Adipose tissue (tissue), 3 donors: Measurements from ENCODE around the gene PSKH1. TPM values are rescaled to one million over a fixed set of nuclear protein-coding genes. Genes with fewer than 3 reads are reported as not detected.

Source experiments
- H3K27ac ChIP-seq: one replicate; pipeline ENCODE4 v1.5.1; 2013; ENCODE audit warnings: low read depth, low read length
- WGBS, 3 donors: extraction: QIAGEN DNeasy Blood & Tissue Kit; methylation state at CpG; one replicate each; pipeline ENCODE4 v1.1.7; 2013; 5-methylcytosine and 5-hydroxymethylcytosine counted together
- polyA plus RNA-seq, 3 donors: library from polyadenylated mRNA; stranded (reverse); fragments of 200-250 nt; gene quantifications; one replicate each; pipeline ENCODE4 v1.2.3, GENCODE V29; 2013
- donor health status: healthy with polysubstance abuse.
- donor health status: Bipolar disorder and iron deficiency.
- donor health status: healthy.

PSKH1 gene
- polyA plus RNA-seq, 3 donors, result 19.2 to 26.8 (median 23.5) TPM

GRCh38 chr16:67882374-67883145, 10.5 kb upstream of the PSKH1 start:
- H3K27ac ChIP-seq, result no peak overlapping the region
- WGBS, 3 donors, result 71 to 81% (median 80%) methylated on average over 18 of the region's 18 CpGs

GRCh38 chr16:67883146-67883871, 9.7 kb upstream of the PSKH1 start:
- 74 to 83% (median 78%) methylated on average over 6 of the region's 6 CpGs for WGBS, 3 donors
- no peak overlapping the region for H3K27ac ChIP-seq

- 48 to 62% (median 62%) methylated on average over 11 of the region's 11 CpGs for WGBS, 3 donors
- H3K27ac ChIP-seq, result no peak overlapping the region
Measured at GRCh38 chr16:67883872-67884261, 9.2 kb upstream of the PSKH1 start.

GRCh38 chr16:67884684-67885083, 8.4 kb upstream of the PSKH1 start, which contains the start of gene NRN1L:
Gene NRN1L, plus strand, starts transcription at chr16:67884885. Its CDS starts 19 bp downstream, at chr16:67884904.
- 48 to 62% (median 49%) methylated on average over 22 of the region's 22 CpGs for WGBS, 3 donors
- no peak within 1 kb of the TSS for H3K27ac ChIP-seq

GRCh38 chr16:67885545-67885944, 7.5 kb upstream of the PSKH1 start:
- H3K27ac ChIP-seq, result no peak overlapping the region
- 92 to 93% (median 93%) methylated on average over 12 of the region's 12 CpGs for WGBS, 3 donors

- 93 to 96% (median 96%) methylated on average over 19 of the region's 19 CpGs for WGBS, 3 donors
- no peak overlapping the region for H3K27ac ChIP-seq
Measured at GRCh38 chr16:67885976-67886375, 7.1 kb upstream of the PSKH1 start.

GRCh38 chr16:67886387-67886786, 6.7 kb upstream of the PSKH1 start:
- WGBS, 3 donors, result 90 to 97% (median 95%) methylated on average over 5 of the region's 5 CpGs
- no peak overlapping the region for H3K27ac ChIP-seq

GRCh38 chr16:67888331-67888730, 4.7 kb upstream of the PSKH1 start:
- H3K27ac ChIP-seq, result no peak overlapping the region
- WGBS, 3 donors, result 83 to 94% (median 87%) methylated on average over 3 of the region's 3 CpGs

- WGBS, 3 donors, result 69 to 74% (median 70%) methylated on average over 5 of the region's 5 CpGs
- no peak overlapping the region for H3K27ac ChIP-seq
Measured at GRCh38 chr16:67892375-67892774, 679 bp upstream of the PSKH1 start.

- no peak overlapping the region for H3K27ac ChIP-seq
- WGBS, 3 donors, result 7 to 25% (median 23%) methylated on average over 14 of the region's 14 CpGs
Measured at GRCh38 chr16:67893743-67894399, 817 bp downstream of the PSKH1 start.

GRCh38 chr16:67897231-67897630, 4.2 kb downstream of the PSKH1 start:
- WGBS, 3 donors, result 62 to 71% (median 64%) methylated on average over 3 of the region's 3 CpGs
- no peak overlapping the region for H3K27ac ChIP-seq

- 83 to 95% (median 95%) methylated on average over 5 of the region's 5 CpGs for WGBS, 3 donors
- no peak overlapping the region for H3K27ac ChIP-seq
Measured at GRCh38 chr16:67901734-67902133, 8.7 kb downstream of the PSKH1 start.

- WGBS, 3 donors, result 69 to 83% (median 82%) methylated on average over 4 of the region's 4 CpGs
Measured at GRCh38 chr16:67902831-67903230, 9.8 kb downstream of the PSKH1 start.

GRCh38 chr16:67907397-67908180, 14.5 kb downstream of the PSKH1 start:
- 86 to 93% (median 90%) methylated on average over 11 of the region's 11 CpGs for WGBS, 3 donors
- H3K27ac ChIP-seq, result no peak overlapping the region

More at GRCh38 chr16:67902831-67903230, 9.8 kb downstream of the PSKH1 start:
- H3K27ac ChIP-seq, result no peak overlapping the region

GRCh38 chr16:67909056-67909742, 16.1 kb downstream of the PSKH1 start:
- 95 to 96% (median 95%) methylated on average over 36 of the region's 36 CpGs for WGBS, 3 donors
- H3K27ac ChIP-seq, result no peak overlapping the region

GRCh38 chr16:67910158-67910557, 17.1 kb downstream of the PSKH1 start:
- H3K27ac ChIP-seq, result no peak overlapping the region
- WGBS, 3 donors, result 61 to 83% (median 64%) methylated on average over 2 of the region's 2 CpGs

- H3K27ac ChIP-seq, result no peak overlapping the region
Measured at GRCh38 chr16:67914758-67915495, 21.9 kb downstream of the PSKH1 start.

More at GRCh38 chr16:67914758-67915495, 21.9 kb downstream of the PSKH1 start:
- 72 to 77% (median 76%) methylated on average over 7 of the region's 7 CpGs for WGBS, 3 donors
